Measurements from ENCODE around the gene OTX1.

OTX1 gene

DNA sequence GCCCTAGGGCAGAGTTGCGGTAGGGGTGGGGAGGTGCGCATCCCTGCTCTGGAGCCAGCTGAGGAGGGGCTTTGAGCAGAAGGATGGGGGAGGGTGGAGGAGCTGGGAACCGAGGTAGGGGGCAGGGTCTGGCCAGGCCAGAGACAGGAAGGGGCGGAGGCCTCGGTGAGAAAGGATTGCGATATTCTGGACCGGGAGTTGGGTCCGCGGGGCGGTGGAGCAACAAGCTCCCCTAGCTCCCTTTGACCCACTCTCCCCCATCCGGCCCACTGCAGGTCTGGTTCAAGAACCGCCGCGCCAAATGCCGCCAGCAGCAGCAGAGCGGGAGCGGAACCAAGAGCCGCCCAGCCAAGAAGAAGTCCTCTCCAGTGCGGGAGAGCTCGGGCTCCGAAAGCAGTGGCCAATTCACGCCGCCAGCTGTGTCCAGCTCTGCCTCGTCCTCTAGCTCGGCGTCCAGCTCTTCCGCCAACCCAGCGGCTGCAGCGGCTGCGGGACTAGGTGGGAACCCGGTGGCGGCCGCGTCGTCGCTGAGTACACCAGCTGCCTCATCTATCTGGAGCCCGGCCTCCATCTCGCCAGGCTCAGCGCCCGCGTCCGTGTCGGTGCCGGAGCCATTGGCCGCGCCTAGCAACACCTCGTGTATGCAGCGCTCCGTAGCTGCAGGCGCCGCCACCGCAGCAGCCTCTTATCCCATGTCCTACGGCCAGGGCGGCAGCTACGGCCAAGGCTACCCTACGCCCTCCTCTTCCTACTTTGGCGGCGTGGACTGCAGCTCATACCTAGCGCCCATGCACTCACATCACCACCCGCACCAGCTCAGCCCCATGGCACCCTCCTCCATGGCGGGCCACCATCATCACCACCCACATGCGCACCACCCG lies 4.8 kb downstream of the OTX1 start:
- no peak for TF ChIP-seq POLR2A (IDR thresholded peaks at IDR 0.05; ENCODE audit: extremely low read depth, insufficient read length)
- no peak for TF ChIP-seq MYC (IDR thresholded peaks at IDR 0.05; ENCODE audit: low read depth, low read length)
- TF ChIP-seq, protein P1, sequence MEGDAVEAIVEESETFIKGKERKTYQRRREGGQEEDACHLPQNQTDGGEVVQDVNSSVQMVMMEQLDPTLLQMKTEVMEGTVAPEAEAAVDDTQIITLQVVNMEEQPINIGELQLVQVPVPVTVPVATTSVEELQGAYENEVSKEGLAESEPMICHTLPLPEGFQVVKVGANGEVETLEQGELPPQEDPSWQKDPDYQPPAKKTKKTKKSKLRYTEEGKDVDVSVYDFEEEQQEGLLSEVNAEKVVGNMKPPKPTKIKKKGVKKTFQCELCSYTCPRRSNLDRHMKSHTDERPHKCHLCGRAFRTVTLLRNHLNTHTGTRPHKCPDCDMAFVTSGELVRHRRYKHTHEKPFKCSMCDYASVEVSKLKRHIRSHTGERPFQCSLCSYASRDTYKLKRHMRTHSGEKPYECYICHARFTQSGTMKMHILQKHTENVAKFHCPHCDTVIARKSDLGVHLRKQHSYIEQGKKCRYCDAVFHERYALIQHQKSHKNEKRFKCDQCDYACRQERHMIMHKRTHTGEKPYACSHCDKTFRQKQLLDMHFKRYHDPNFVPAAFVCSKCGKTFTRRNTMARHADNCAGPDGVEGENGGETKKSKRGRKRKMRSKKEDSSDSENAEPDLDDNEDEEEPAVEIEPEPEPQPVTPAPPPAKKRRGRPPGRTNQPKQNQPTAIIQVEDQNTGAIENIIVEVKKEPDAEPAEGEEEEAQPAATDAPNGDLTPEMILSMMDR (IDR thresholded peaks at IDR 0.05; ENCODE audit: low read depth, low read length) = no peak
- TF ChIP-seq, protein P2, sequence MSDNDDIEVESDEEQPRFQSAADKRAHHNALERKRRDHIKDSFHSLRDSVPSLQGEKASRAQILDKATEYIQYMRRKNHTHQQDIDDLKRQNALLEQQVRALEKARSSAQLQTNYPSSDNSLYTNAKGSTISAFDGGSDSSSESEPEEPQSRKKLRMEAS (IDR thresholded peaks at IDR 0.05; ENCODE audit: low read depth, low read length) = no peak
- H3K4me3 ChIP-seq (ENCODE audit: low read depth, low read length) = no peak overlapping the region
- no peak for DNase-seq (ENCODE audit: low read depth)

DNA sequence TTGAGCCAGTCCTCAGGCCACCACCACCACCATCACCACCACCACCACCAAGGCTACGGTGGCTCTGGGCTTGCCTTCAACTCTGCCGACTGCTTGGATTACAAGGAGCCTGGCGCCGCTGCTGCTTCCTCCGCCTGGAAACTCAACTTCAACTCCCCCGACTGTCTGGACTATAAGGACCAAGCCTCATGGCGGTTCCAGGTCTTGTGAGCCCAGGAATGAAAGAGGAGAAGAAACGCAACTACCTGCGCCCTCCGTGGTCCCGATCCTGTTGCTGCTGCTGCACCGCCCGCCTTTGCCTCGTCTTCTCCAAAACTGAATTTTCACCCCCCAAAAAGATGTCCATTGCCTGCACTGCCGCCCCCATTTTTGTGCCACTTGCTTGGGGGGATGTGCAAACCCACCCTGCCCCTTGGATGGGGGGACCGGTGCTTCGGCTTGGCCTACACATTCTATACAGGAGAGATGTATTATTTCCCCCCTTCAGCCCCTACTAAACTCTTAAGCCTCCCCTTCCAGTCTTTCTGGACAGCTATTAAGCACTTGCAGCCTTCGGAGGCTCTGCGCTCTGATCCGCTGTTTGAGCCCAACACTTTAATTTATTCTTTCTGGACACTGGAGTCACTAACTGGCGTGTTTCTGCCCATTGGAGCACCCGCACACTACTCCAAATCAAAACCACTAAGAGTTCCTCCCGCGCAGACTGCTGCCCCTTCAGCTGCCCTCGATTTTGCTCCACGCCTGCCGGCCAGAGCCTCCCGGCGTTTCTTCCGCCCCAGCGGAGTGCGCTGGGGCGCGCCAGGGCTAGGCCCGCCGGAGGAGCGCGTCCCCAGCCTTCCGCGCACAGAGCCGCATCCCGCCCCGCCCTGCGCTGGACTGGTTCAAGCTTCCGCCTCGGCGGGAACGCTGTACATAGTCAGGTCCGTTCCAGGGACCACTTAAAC lies 5.7 kb downstream of the OTX1 start:
- no peak overlapping the region for H3K4me3 ChIP-seq (ENCODE audit: low read depth, low read length)
- no peak for TF ChIP-seq POLR2A (IDR thresholded peaks at IDR 0.05; ENCODE audit: extremely low read depth, insufficient read length)
- TF ChIP-seq, protein P1 (IDR thresholded peaks at IDR 0.05; ENCODE audit: low read depth, low read length) = no peak
- TF ChIP-seq, protein P2 (IDR thresholded peaks at IDR 0.05; ENCODE audit: low read depth, low read length) = no peak
- TF ChIP-seq MYC (IDR thresholded peaks at IDR 0.05; ENCODE audit: low read depth, low read length) = no peak
- DNase-seq (ENCODE audit: low read depth) = no peak

DNA sequence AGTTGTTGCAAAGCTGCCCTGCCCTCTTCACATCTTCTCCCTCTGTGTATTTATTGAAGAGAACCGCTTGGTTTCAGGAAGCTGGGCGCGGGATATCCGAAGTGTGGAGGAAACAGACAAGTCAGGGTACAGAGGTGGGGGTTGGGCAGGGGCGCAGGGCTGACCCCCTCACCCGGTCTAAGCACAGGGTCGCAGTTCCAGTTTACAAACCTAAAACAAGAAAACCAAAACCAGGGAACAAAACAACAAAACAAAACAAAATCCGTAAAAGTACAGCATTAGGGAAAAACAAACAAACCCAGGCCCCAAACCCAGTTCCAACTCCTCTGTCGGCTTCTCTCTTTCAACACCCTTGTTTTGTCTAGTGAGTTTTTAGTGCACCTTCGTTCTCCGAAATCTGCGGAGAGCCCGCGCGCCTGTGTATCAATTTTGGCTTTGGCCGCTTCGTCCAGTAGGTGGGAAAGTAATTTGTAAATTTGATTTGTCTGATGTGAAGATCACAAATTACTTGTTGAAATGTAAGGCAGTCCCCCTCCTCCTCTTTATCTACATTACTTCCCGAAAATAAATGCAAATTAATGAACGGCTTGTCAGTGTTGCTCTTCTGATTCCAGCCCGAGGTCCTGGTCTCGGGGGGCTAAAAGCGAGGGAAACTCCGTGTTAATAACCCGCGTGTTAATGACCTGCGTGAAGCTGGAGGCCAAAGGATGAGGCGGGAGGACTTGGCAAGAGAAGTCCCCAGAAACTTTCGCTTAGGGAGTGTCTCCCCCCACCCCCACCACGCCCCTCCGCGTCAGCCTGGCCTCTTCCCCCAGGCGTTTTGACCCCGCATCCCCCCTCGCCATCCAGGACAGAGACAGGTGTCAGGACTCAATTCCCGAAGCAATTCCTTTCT lies 6.9 kb downstream of the OTX1 start:
- H3K4me3 ChIP-seq (ENCODE audit: low read depth, low read length) = no peak overlapping the region
- DNase-seq (ENCODE audit: low read depth) = no peak
- TF ChIP-seq POLR2A (IDR thresholded peaks at IDR 0.05; ENCODE audit: extremely low read depth, insufficient read length) = no peak
- TF ChIP-seq, protein P2 (IDR thresholded peaks at IDR 0.05; ENCODE audit: low read depth, low read length) = no peak

DNA sequence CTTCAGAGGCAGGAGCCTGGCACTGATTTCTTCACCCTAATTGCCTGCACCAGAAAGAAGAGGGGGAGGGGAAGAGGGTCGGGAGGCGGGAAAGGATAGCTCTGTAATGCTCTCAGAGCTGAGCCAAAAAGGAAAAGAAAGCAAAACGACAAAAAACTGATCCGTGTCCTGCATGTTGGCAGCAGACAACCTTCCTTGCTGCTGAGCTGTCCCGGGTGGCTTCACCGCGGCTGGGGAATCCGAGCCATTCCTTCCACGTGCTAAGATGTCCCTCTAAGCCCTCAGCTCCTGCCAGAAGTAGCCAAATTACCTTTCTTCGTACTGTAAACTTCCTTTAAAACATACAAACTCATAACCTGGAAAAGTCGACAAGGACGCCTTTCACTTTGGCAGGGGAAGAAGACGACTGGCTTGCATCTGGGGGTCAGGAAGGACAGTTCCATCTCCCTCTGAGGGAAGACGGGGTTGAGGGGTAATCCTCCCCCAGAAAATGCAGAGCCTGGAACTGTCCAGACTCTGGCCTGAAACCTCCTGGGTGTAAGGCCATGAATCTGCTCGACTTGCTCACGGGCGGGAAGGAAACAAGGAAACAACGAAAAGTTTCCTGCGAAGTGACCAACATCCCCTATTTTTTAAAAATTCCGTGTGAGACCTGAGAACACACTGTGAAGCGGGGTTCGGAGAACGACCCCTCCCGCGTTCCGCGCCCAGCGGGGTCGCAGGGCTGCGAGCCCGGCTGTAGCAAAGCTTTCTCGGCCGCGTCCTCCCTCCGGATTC lies 7.7 kb downstream of the OTX1 start:
- no peak for DNase-seq (ENCODE audit: low read depth)
- no peak for TF ChIP-seq MYC (IDR thresholded peaks at IDR 0.05; ENCODE audit: low read depth, low read length)
- TF ChIP-seq, protein P1 (IDR thresholded peaks at IDR 0.05; ENCODE audit: low read depth, low read length) = no peak
- TF ChIP-seq, protein P2 (IDR thresholded peaks at IDR 0.05; ENCODE audit: low read depth, low read length) = no peak
- no peak for TF ChIP-seq POLR2A (IDR thresholded peaks at IDR 0.05; ENCODE audit: extremely low read depth, insufficient read length)

DNA sequence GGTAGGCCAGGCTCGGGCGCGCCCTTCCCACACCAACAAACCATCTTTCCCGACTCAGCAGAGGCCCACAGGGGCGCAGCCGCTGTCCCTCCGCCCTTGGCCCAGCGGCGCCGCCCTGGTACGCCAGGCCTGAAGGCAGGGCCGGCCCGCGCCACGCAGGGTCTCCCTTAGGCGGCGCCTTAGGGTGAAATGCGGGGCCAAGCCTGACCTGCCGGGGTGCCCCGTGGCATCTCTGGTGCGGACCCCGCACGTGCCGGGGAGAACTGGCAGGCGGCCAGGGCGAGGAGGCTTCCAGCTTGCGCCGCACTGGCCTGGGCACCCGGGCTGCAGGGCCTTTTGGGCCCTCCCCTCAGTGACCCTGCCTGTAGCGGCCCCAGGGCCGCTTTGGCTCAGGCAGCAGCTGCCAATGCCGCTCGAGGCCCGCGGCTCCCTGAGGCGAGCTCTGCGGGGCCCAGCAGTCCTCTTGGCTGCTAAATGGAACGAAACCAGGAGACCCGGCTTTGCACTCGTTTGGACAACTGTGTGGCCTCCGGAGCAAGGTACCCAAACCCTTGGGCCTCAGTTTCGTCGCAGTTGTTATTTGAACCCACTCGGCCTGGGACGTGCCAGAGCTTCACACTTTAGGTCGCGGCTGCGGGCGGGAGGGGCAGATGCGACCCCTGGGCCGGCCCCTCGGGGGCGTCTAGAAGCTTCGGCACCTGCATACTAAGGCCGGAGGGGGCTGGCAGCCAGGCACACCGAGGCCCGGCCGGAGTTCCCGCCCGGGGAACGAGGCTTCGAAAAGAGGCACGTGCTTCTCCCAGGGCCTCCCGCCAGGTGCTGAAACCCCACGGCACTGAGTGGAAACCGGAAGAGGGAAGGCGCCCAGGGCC lies 8.5 kb downstream of the OTX1 start:
- TF ChIP-seq, protein P1 (IDR thresholded peaks at IDR 0.05; ENCODE audit: low read depth, low read length) = no peak
- TF ChIP-seq POLR2A (IDR thresholded peaks at IDR 0.05; ENCODE audit: extremely low read depth, insufficient read length) = no peak
- TF ChIP-seq, protein P2 (IDR thresholded peaks at IDR 0.05; ENCODE audit: low read depth, low read length) = no peak
- TF ChIP-seq MYC (IDR thresholded peaks at IDR 0.05; ENCODE audit: low read depth, low read length) = no peak
- no peak for DNase-seq (ENCODE audit: low read depth)
- H3K4me3 ChIP-seq (ENCODE audit: low read depth, low read length) = no peak overlapping the region

More for the DNA sequence above, 7.7 kb downstream of the OTX1 start:
- no peak overlapping the region for H3K4me3 ChIP-seq (ENCODE audit: low read depth, low read length)
